Measurements from ENCODE around the gene SHMT1. TPM values are rescaled to one million over a fixed set of nuclear protein-coding genes. Genes with fewer than 3 reads are reported as not detected.
"Not testable (repeated sequence)": the region's sequence is repeated elsewhere in the genome, so short reads cannot be mapped to it uniquely, and the experiment has no call there.

The SHMT1 gene
- polyA plus RNA-seq (2013, experiment 1 of 2), result 32.5 TPM
- polyA plus RNA-seq (2013, experiment 2 of 2), result 36.1 TPM

DNA sequence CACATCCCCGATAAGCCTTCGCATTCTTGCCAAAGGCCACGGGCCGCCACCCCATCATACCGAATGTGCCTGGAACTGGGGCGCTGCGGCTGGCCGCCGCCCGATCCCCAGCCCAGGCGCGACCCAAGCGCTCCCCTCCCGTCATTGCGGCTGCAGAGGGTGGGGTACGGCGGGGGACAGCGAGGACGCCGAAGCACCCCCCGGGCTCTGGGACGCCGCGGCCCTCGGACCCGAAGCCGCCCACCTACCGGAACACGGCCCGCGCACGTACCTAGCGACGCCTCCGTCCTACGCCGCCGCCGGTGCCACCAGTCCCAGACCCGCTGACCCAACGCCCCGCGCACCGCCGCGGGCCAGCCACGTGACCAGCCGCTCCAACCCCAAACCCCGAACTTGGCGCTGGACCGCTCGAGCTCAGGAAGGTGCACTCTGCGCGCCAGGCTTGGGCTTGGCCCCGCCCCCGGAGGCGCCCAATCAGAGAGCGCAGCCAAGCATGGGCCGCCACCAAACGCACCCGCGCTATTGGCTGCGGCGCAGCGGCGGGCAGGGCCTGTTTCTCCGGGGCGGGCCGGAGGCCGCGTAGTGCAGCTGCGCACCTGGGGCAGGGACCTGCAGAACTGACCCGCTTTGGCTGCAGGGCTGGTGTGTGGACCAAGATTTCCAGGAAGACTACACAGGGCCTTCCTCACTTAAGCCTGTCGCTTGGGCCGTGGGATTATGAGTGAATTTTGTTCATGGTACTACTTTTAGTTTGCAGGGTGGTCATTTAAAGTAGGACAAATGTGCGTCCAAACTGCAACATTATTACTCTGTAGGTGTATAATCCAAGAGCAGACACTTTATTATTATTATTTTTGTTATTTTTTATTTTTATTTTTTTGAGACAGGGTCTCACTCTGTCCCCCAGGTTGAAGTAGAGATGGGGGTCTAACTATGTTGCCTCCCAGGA lies at the start of gene SHMT1:
Gene SHMT1, minus strand, starts transcription at position 450 of the 949 bp plus-strand sequence. CDS start 7,569 bp downstream, outside the sequence.
- Histone ChIP-seq H3K9me3 (ENCODE audit: insufficient read depth, low read depth, low read length) (no peaks in the 10 kb centered on the region), H3K27ac (ENCODE audit: low read depth, low read length) (peak within 1 kb of the TSS; percentile 58), H3K9ac (ENCODE audit: low read depth, low read length) (peak within 1 kb of the TSS; percentile 83), H3K36me3 (ENCODE audit: insufficient read depth, low read length) (0 out of 2 replicates have a peak, but pooled peaks cover 17% of the 10 kb centered on the region), H3K27me3 (ENCODE audit: insufficient read depth, low read length) (no peaks in the 10 kb centered on the region), H3K4me3 (ENCODE audit: low read length) (peak within 1 kb of the TSS; percentile 80), H3K4me1 (ENCODE audit: insufficient read depth, low read length) (0 out of 2 replicates have a peak, but pooled peaks cover 4% of the 10 kb centered on the region)
- under 1% methylated on average over 75 of the region's 76 CpGs for WGBS

DNA sequence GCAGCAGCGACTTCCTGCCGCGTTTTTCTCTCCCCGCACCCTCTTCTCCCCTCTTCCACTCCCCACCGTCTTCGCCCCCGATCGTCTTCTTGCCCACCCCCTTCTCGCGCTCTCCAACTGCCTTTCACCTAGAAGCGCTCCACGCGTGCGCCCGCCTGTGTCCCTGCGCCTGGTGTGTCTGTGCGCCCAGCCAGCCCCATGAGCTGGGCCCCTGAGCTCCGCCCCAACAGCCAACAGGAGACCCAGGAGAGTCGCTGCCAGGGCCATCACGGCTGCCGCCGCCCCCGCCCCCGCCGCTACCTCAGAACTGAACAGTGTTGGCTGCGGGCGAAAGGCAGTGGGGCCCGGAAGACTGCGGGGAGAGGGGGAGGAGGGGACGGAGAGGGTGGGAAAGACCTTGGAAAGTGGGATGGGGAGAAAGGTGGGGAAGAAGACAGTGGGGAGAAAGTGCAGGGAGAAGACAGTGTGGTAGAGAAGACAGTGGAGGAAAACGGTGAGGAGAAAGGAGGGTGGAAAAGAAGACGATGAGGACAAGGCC lies 48.7 kb upstream of the SHMT1 start:
- H3K4me1 ChIP-seq (ENCODE audit: insufficient read depth, low read length); H3K27ac ChIP-seq (ENCODE audit: low read depth, low read length); H3K27me3 ChIP-seq (ENCODE audit: insufficient read depth, low read length); H3K36me3 ChIP-seq (ENCODE audit: insufficient read depth, low read length); H3K9me3 ChIP-seq (ENCODE audit: insufficient read depth, low read depth, low read length): not testable (repeated sequence)
- H3K9ac ChIP-seq (ENCODE audit: low read depth, low read length), result peak overlapping the region; percentile 88; the same call in 1 of the 2 replicates
- no CpG with 5 or more reads among the region's 32 CpGs for WGBS
- peak overlapping the region; percentile 64; the same call in 1 of the 2 replicates for H3K4me3 ChIP-seq (ENCODE audit: low read length)

GRCh38 chr17:18411377-18411864 lies 48.1 kb upstream of the SHMT1 start:
- H3K27me3 ChIP-seq (ENCODE audit: insufficient read depth, low read length); H3K4me1 ChIP-seq (ENCODE audit: insufficient read depth, low read length); H3K9me3 ChIP-seq (ENCODE audit: insufficient read depth, low read depth, low read length); H3K36me3 ChIP-seq (ENCODE audit: insufficient read depth, low read length): not testable (repeated sequence)
- Histone ChIP-seq H3K4me3 (ENCODE audit: low read length) (peak overlapping the region; percentile 64), H3K9ac (ENCODE audit: low read depth, low read length) (peak overlapping the region; percentile 88), H3K27ac (ENCODE audit: low read depth, low read length) (peak overlapping the region; percentile 84; the same call in 1 of the 2 replicates)
- WGBS, result under 1% methylated on average over 23 of the region's 25 CpGs

- not testable (repeated sequence) for H3K9me3 ChIP-seq (ENCODE audit: insufficient read depth, low read depth, low read length); H3K36me3 ChIP-seq (ENCODE audit: insufficient read depth, low read length); H3K27ac ChIP-seq (ENCODE audit: low read depth, low read length); H3K4me1 ChIP-seq (ENCODE audit: insufficient read depth, low read length); H3K27me3 ChIP-seq (ENCODE audit: insufficient read depth, low read length)
- WGBS, result under 1% methylated on average over 11 of the region's 11 CpGs
- Histone ChIP-seq H3K4me3 (ENCODE audit: low read length) (peak overlapping the region; percentile 64), H3K9ac (ENCODE audit: low read depth, low read length) (peak overlapping the region; percentile 29; the same call in 1 of the 2 replicates)
Observed at GRCh38 chr17:18410736-18411135, 47.4 kb upstream of the SHMT1 start.

GRCh38 chr17:18409321-18409720 lies 46.0 kb upstream of the SHMT1 start:
- not testable (repeated sequence) for H3K9ac ChIP-seq (ENCODE audit: low read depth, low read length); H3K36me3 ChIP-seq (ENCODE audit: insufficient read depth, low read length); H3K4me3 ChIP-seq (ENCODE audit: low read length); H3K27me3 ChIP-seq (ENCODE audit: insufficient read depth, low read length); H3K4me1 ChIP-seq (ENCODE audit: insufficient read depth, low read length); H3K27ac ChIP-seq (ENCODE audit: low read depth, low read length); H3K9me3 ChIP-seq (ENCODE audit: insufficient read depth, low read depth, low read length)
- WGBS, result 81% methylated on average over 3 of the region's 6 CpGs

DNA sequence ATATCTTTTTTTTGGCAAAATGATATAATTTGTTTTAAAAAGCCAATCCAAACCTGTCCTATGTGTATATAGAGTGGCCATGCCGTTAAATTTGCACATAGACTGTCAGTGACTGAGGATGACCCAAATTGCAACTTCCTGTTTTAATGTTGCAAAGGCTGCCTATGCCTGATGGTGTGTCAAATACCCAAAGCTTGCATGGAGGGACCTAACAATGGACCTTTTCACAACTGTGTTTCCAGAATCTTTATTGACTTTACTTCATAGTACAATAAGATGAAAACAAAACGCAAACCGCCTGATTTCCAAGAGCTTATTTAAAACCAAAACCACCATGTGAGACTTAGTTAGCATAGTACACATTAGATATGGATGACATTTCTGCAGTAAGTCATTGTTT lies 45.6 kb upstream of the SHMT1 start:
- not testable (repeated sequence) for H3K4me1 ChIP-seq (ENCODE audit: insufficient read depth, low read length); H3K27ac ChIP-seq (ENCODE audit: low read depth, low read length); H3K9ac ChIP-seq (ENCODE audit: low read depth, low read length); H3K27me3 ChIP-seq (ENCODE audit: insufficient read depth, low read length); H3K4me3 ChIP-seq (ENCODE audit: low read length); H3K9me3 ChIP-seq (ENCODE audit: insufficient read depth, low read depth, low read length); H3K36me3 ChIP-seq (ENCODE audit: insufficient read depth, low read length)
- WGBS, result 73% methylated on average over 3 of the region's 3 CpGs

DNA sequence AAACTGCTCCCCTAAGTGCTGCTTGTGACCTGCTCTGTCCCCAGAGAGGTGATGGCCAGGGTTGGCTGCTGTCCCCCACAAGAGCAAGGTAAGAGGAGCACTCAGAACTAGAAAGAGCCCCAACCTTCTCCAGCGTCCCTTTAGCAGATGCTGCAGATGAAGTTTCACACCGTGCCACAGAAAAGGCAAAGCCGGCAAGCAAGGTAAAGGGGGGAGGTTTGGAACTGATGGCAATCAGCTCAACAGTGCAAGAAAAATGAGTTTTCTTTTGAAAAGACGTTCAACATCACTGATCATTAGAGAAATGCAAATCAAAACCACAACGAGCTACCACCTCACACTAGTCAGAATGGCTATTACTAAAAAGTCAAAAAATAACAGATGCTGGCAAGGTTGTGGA lies 40.3 kb upstream of the SHMT1 start:
- not testable (repeated sequence) for H3K27me3 ChIP-seq (ENCODE audit: insufficient read depth, low read length); H3K4me3 ChIP-seq (ENCODE audit: low read length); H3K27ac ChIP-seq (ENCODE audit: low read depth, low read length); H3K9me3 ChIP-seq (ENCODE audit: insufficient read depth, low read depth, low read length); H3K4me1 ChIP-seq (ENCODE audit: insufficient read depth, low read length); H3K9ac ChIP-seq (ENCODE audit: low read depth, low read length); H3K36me3 ChIP-seq (ENCODE audit: insufficient read depth, low read length)
- no CpG with 5 or more reads among the region's 5 CpGs for WGBS

DNA sequence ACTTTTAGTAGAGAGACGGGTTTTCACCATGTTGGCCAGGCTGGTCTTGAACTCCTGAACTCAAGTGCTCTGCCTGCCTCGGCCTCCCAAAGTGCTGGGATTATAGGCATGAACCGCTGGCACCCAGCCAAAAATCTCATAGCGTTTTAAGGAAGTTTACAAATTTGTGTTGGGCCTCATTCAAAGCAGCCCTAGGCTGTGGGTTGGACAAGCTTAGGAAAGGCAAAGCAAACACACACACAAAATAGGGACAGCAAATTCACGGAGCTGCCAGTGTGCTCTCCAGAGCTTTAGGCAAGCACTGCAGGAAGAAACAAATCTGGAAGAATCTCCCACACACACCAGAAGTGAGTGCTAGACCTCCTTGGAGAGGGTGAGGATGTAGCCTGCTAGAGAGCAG lies 39.8 kb upstream of the SHMT1 start:
- not testable (repeated sequence) for H3K27me3 ChIP-seq (ENCODE audit: insufficient read depth, low read length); H3K4me3 ChIP-seq (ENCODE audit: low read length); H3K4me1 ChIP-seq (ENCODE audit: insufficient read depth, low read length); H3K27ac ChIP-seq (ENCODE audit: low read depth, low read length); H3K9ac ChIP-seq (ENCODE audit: low read depth, low read length); H3K9me3 ChIP-seq (ENCODE audit: insufficient read depth, low read depth, low read length); H3K36me3 ChIP-seq (ENCODE audit: insufficient read depth, low read length)
- WGBS, result 73% methylated on average over 4 of the region's 5 CpGs

GRCh38 chr17:18401872-18402590 lies 38.7 kb upstream of the SHMT1 start:
- not testable (repeated sequence) for H3K27ac ChIP-seq (ENCODE audit: low read depth, low read length); H3K4me3 ChIP-seq (ENCODE audit: low read length); H3K27me3 ChIP-seq (ENCODE audit: insufficient read depth, low read length); H3K4me1 ChIP-seq (ENCODE audit: insufficient read depth, low read length); H3K36me3 ChIP-seq (ENCODE audit: insufficient read depth, low read length); H3K9ac ChIP-seq (ENCODE audit: low read depth, low read length); H3K9me3 ChIP-seq (ENCODE audit: insufficient read depth, low read depth, low read length)
- WGBS, result 89% methylated on average over 6 of the region's 7 CpGs

DNA sequence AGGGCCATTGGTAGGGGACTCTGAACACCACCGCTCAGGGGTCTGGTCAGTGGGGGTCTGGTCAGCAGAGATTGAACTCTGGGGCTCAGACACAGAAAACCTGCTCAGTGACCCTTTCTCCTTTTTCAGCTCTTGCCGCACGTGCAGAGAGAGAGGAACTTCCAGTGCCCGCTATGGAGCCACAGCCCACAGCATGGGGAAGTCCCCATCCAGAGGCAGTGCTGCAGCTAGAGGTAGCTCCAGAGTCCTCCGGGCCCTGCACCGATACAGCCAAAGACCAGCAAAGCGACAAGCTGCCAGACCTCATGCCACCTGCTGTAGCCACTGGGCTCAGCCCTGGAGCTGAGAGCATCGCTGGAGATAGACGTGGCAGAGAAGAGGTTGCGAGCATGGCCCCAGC lies 25.4 kb upstream of the SHMT1 start:
- H3K36me3 ChIP-seq (ENCODE audit: insufficient read depth, low read length); H3K9me3 ChIP-seq (ENCODE audit: insufficient read depth, low read depth, low read length); H3K4me3 ChIP-seq (ENCODE audit: low read length); H3K9ac ChIP-seq (ENCODE audit: low read depth, low read length); H3K27ac ChIP-seq (ENCODE audit: low read depth, low read length); H3K27me3 ChIP-seq (ENCODE audit: insufficient read depth, low read length); H3K4me1 ChIP-seq (ENCODE audit: insufficient read depth, low read length): not testable (repeated sequence)
- 40% methylated on average over 1 of the region's 10 CpGs for WGBS

DNA sequence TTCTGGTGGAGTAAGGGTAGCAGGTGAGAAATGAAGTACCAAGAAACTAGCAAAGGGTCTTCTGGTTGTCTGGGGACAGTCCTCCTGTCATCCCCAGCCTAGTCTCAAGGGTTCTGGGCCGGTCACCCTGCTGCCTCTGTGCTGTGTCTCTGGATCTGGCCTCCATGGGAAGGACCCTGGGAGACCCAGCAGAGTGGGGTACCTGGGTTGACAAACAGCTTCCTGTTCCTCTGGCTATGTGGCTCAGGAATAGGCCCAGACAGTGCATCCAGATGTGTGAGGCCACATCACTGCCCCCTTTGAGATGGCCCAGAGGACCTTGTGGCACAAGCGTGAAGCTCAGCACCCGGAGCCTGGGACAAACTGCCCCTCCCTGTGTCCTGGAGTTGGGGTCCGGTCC lies 24.9 kb upstream of the SHMT1 start:
- 90% methylated on average over 4 of the region's 4 CpGs for WGBS
- not testable (repeated sequence) for H3K27me3 ChIP-seq (ENCODE audit: insufficient read depth, low read length); H3K27ac ChIP-seq (ENCODE audit: low read depth, low read length); H3K4me3 ChIP-seq (ENCODE audit: low read length); H3K9me3 ChIP-seq (ENCODE audit: insufficient read depth, low read depth, low read length); H3K4me1 ChIP-seq (ENCODE audit: insufficient read depth, low read length); H3K36me3 ChIP-seq (ENCODE audit: insufficient read depth, low read length); H3K9ac ChIP-seq (ENCODE audit: low read depth, low read length)

Measured in HUES64 (cell line).